Ascending aorta (tissue), 2 donors: ENCODE measurements around the gene MTARC2. TPM values are rescaled to one million over a fixed set of nuclear protein-coding genes. Genes with fewer than 3 reads are reported as not detected.

Experiments
- DNase-seq, 2 donors: peaks; one replicate each; pipeline ENCODE4 v3.0.0-alpha.2; 2019; ENCODE audit warnings: low spot score in 2 of 2
- H3K27ac ChIP-seq, 2 donors: fragments of 200-600 bp; sonication (generic); one replicate each; pipeline ENCODE4 v1.5.1; 2016 to 2017; ENCODE audit warnings: mild to moderate bottlenecking in 1 of 2
- H3K27me3 ChIP-seq: fragments of 200-600 bp; sonication (generic); one replicate; pipeline ENCODE4 v1.5.1; 2017
- H3K36me3 ChIP-seq, 2 donors: fragments of 200-600 bp; sonication (generic); one replicate each; pipeline ENCODE4 v1.5.1; 2016
- H3K4me1 ChIP-seq, 2 donors: fragments of 200-600 bp; sonication (generic); one replicate each; pipeline ENCODE4 v1.5.1; 2016 to 2017; ENCODE audit warnings: mild to moderate bottlenecking in 1 of 2
- H3K4me3 ChIP-seq, 2 donors: fragments of 200-600 bp; sonication (generic); one replicate each; pipeline ENCODE4 v1.5.1; 2016 to 2017; ENCODE audit warnings: mild to moderate bottlenecking in 1 of 2
- H3K9me3 ChIP-seq, 2 donors: fragments of 200-600 bp; sonication (generic); one replicate each; pipeline ENCODE4 v1.5.1; 2016
- CTCF ChIP-seq, 3 experiments: fragments of 200-600 bp in 2 of 3; fragments of 450-650 bp in 1 of 3; sonication (generic) in 2 of 3; IDR thresholded peaks; one replicate each; pipeline ENCODE4 v1.5.1; 2016 to 2019; ENCODE audit warnings: antibody characterized with exemption in 3 of 3, mild to moderate bottlenecking in 1 of 3, moderate library complexity in 1 of 3
- intact Hi-C: fragments of 100-400 bp; cut with DNase I; formaldehyde crosslinking; loops from one replicate; pipeline ENCODE4 v1.15.1; 2023
- total RNA-seq: library from RNA; depleted of rRNA; stranded (reverse); fragments of >200 nt; gene quantifications from one replicate; pipeline ENCODE4 v1.1.0, GENCODE V29; 2016

The MTARC2 gene
- total RNA-seq, 1 donor from 2014 or later, result 23.7 TPM

- peaks cover 0 to 10% of the 10 kb centered on the region in 2 donors for H3K4me1 ChIP-seq
- no peak overlapping the region for H3K27ac ChIP-seq
- no peaks in the 10 kb centered on the region for H3K9me3 ChIP-seq
- intact Hi-C loops, result no loop called here
- H3K36me3 ChIP-seq, result no peaks in the 10 kb centered on the region
- no peaks in the 10 kb centered on the region for H3K27me3 ChIP-seq
- no peak for DNase-seq
- no peak for TF ChIP-seq CTCF (IDR thresholded peaks at IDR 0.05)
- H3K4me3 ChIP-seq, result no peak overlapping the region
Measured at GRCh38 chr1:220827445-220828178, 79.5 kb downstream of the MTARC2 start.

GRCh38 chr1:220828179-220828490 lies 80.0 kb downstream of the MTARC2 start:
- Histone ChIP-seq H3K4me1 (peaks cover 0 to 10% of the 10 kb centered on the region in 2 donors), H3K9me3 (no peaks in the 10 kb centered on the region), H3K36me3 (no peaks in the 10 kb centered on the region), H3K27ac (no peak overlapping the region), H3K27me3 (no peaks in the 10 kb centered on the region), H3K4me3 (no peak overlapping the region)
- intact Hi-C loops, result no loop called here
- DNase-seq, result no peak
- TF ChIP-seq CTCF (IDR thresholded peaks at IDR 0.05), result no peak

- no peaks in the 10 kb centered on the region for H3K9me3 ChIP-seq
- no peak overlapping the region for H3K27ac ChIP-seq
- intact Hi-C loops, result no loop called here
- no peak for TF ChIP-seq CTCF (IDR thresholded peaks at IDR 0.05)
- H3K36me3 ChIP-seq, result no peaks in the 10 kb centered on the region
- peaks cover 0 to 10% of the 10 kb centered on the region in 2 donors for H3K4me1 ChIP-seq
- H3K4me3 ChIP-seq, result no peak overlapping the region
- H3K27me3 ChIP-seq, result no peaks in the 10 kb centered on the region
- no peak for DNase-seq
Measured at GRCh38 chr1:220828950-220829586, 80.9 kb downstream of the MTARC2 start.

GRCh38 chr1:220833436-220833835 lies 85.3 kb downstream of the MTARC2 start:
- DNase-seq, result no peak
- Histone ChIP-seq H3K9me3 (no peaks in the 10 kb centered on the region), H3K27me3 (no peaks in the 10 kb centered on the region), H3K4me3 (no peak overlapping the region), H3K36me3 (no peaks in the 10 kb centered on the region), H3K4me1 (peaks cover 0 to 10% of the 10 kb centered on the region in 2 donors), H3K27ac (no peak overlapping the region)
- TF ChIP-seq CTCF (IDR thresholded peaks at IDR 0.05), result no peak
- intact Hi-C loops, result no loop called here

Other genes starting within 250 kb of the MTARC2 start
- 11.6 TPM for gene MARK1, start 220.2 kb upstream of the MTARC2 start, total RNA-seq
- 18.4 TPM for gene C1orf115, start 58.0 kb upstream of the MTARC2 start, total RNA-seq
- gene MTARC1, start 38.6 kb downstream of the MTARC2 start, total RNA-seq, result 2.2 TPM
- 39.3 TPM for gene HLX, start 131.1 kb downstream of the MTARC2 start, total RNA-seq